Measurements from ENCODE around the gene ACSM2A. TPM values are rescaled to one million over a fixed set of nuclear protein-coding genes. Genes with fewer than 3 reads are reported as not detected.
"Not testable (repeated sequence)": the region's sequence is repeated elsewhere in the genome, so short reads cannot be mapped to it uniquely, and the experiment has no call there.

The ACSM2A gene
- polyA plus RNA-seq, 3 donors from 2014 or later, result not detected

- no peak for DNase-seq
- H3K9me3 Mint-ChIP-seq, result peaks cover 0 to 2% (median 0%) of the 10 kb centered on the region in 6 donors
- no peak overlapping the region for H3K4me3 Mint-ChIP-seq
- H3K36me3 Mint-ChIP-seq, result no peaks in the 10 kb centered on the region
- no peak overlapping the region for H3K27ac Mint-ChIP-seq
- no peaks in the 10 kb centered on the region for H3K4me1 Mint-ChIP-seq
- peaks cover 0 to 4% (median 1%) of the 10 kb centered on the region in 3 donors for H3K27me3 Mint-ChIP-seq (ENCODE audit: low read depth in 3 of 3)
These were observed 20.4 kb upstream of the ACSM2A start for GRCh38 chr16:20430948-20431347.

GRCh38 chr16:20438950-20439349 lies 12.4 kb upstream of the ACSM2A start:
- not testable (repeated sequence) for H3K9me3 Mint-ChIP-seq; H3K27me3 Mint-ChIP-seq (ENCODE audit: low read depth in 3 of 3); H3K4me3 Mint-ChIP-seq; H3K4me1 Mint-ChIP-seq; H3K27ac Mint-ChIP-seq; H3K36me3 Mint-ChIP-seq; DNase-seq

GRCh38 chr16:20439820-20440231 lies 11.5 kb upstream of the ACSM2A start:
- not testable (repeated sequence) for H3K27me3 Mint-ChIP-seq (ENCODE audit: low read depth in 3 of 3); H3K36me3 Mint-ChIP-seq; H3K4me3 Mint-ChIP-seq; H3K27ac Mint-ChIP-seq; H3K9me3 Mint-ChIP-seq; H3K4me1 Mint-ChIP-seq; DNase-seq

GRCh38 chr16:20440731-20441130 lies 10.6 kb upstream of the ACSM2A start:
- H3K36me3 Mint-ChIP-seq; DNase-seq; H3K27ac Mint-ChIP-seq; H3K4me1 Mint-ChIP-seq; H3K9me3 Mint-ChIP-seq; H3K4me3 Mint-ChIP-seq; H3K27me3 Mint-ChIP-seq (ENCODE audit: low read depth in 3 of 3): not testable (repeated sequence)

- Mint-ChIP-seq H3K4me3 (no peak overlapping the region), H3K9me3 (no peaks in the 10 kb centered on the region), H3K4me1 (no peaks in the 10 kb centered on the region), H3K27ac (no peak overlapping the region), H3K36me3 (no peaks in the 10 kb centered on the region), H3K27me3 (ENCODE audit: low read depth in 3 of 3) (no peaks in the 10 kb centered on the region)
- DNase-seq, result no peak
These were observed 10.1 kb upstream of the ACSM2A start for GRCh38 chr16:20441191-20441590.

- not testable (repeated sequence) for H3K4me3 Mint-ChIP-seq; H3K36me3 Mint-ChIP-seq; H3K9me3 Mint-ChIP-seq; DNase-seq; H3K27me3 Mint-ChIP-seq (ENCODE audit: low read depth in 3 of 3); H3K27ac Mint-ChIP-seq; H3K4me1 Mint-ChIP-seq
These were observed 9.5 kb upstream of the ACSM2A start for GRCh38 chr16:20441859-20442258.

GRCh38 chr16:20446652-20447393 lies 4.5 kb upstream of the ACSM2A start:
- H3K4me3 Mint-ChIP-seq, result not testable (repeated sequence)

GRCh38 chr16:20453633-20454032 lies 2.3 kb downstream of the ACSM2A start:
- H3K27ac Mint-ChIP-seq; H3K9me3 Mint-ChIP-seq; DNase-seq; H3K36me3 Mint-ChIP-seq; H3K4me3 Mint-ChIP-seq; H3K4me1 Mint-ChIP-seq; H3K27me3 Mint-ChIP-seq (ENCODE audit: low read depth in 3 of 3): not testable (repeated sequence)

More at GRCh38 chr16:20446652-20447393, 4.5 kb upstream of the ACSM2A start:
- not testable (repeated sequence) for DNase-seq; H3K36me3 Mint-ChIP-seq; H3K4me1 Mint-ChIP-seq; H3K27me3 Mint-ChIP-seq (ENCODE audit: low read depth in 3 of 3); H3K27ac Mint-ChIP-seq; H3K9me3 Mint-ChIP-seq

- H3K4me1 Mint-ChIP-seq; H3K27ac Mint-ChIP-seq; H3K9me3 Mint-ChIP-seq; H3K27me3 Mint-ChIP-seq (ENCODE audit: low read depth in 3 of 3); H3K36me3 Mint-ChIP-seq; DNase-seq; H3K4me3 Mint-ChIP-seq: not testable (repeated sequence)
These were observed 7.9 kb downstream of the ACSM2A start for GRCh38 chr16:20459227-20459626.

- H3K9me3 Mint-ChIP-seq; H3K27me3 Mint-ChIP-seq (ENCODE audit: low read depth in 3 of 3); H3K4me1 Mint-ChIP-seq; DNase-seq; H3K36me3 Mint-ChIP-seq; H3K4me3 Mint-ChIP-seq; H3K27ac Mint-ChIP-seq: not testable (repeated sequence)
These were observed 9.0 kb downstream of the ACSM2A start for GRCh38 chr16:20460313-20460712.

- H3K9me3 Mint-ChIP-seq; H3K4me1 Mint-ChIP-seq; H3K27me3 Mint-ChIP-seq (ENCODE audit: low read depth in 3 of 3); DNase-seq; H3K4me3 Mint-ChIP-seq; H3K36me3 Mint-ChIP-seq; H3K27ac Mint-ChIP-seq: not testable (repeated sequence)
These were observed 17.6 kb downstream of the ACSM2A start for GRCh38 chr16:20468954-20469353.

GRCh38 chr16:20469930-20470329 lies 18.6 kb downstream of the ACSM2A start:
- H3K4me1 Mint-ChIP-seq; H3K9me3 Mint-ChIP-seq; DNase-seq; H3K36me3 Mint-ChIP-seq; H3K27me3 Mint-ChIP-seq (ENCODE audit: low read depth in 3 of 3); H3K27ac Mint-ChIP-seq; H3K4me3 Mint-ChIP-seq: not testable (repeated sequence)

- not testable (repeated sequence) for H3K27me3 Mint-ChIP-seq (ENCODE audit: low read depth in 3 of 3); DNase-seq; H3K9me3 Mint-ChIP-seq; H3K27ac Mint-ChIP-seq; H3K36me3 Mint-ChIP-seq; H3K4me3 Mint-ChIP-seq; H3K4me1 Mint-ChIP-seq
These were observed 19.4 kb downstream of the ACSM2A start for GRCh38 chr16:20470732-20471131.

GRCh38 chr16:20477188-20477744 lies 25.9 kb downstream of the ACSM2A start:
- not testable (repeated sequence) for H3K4me1 Mint-ChIP-seq; H3K27me3 Mint-ChIP-seq (ENCODE audit: low read depth in 3 of 3); H3K36me3 Mint-ChIP-seq; DNase-seq; H3K4me3 Mint-ChIP-seq; H3K27ac Mint-ChIP-seq; H3K9me3 Mint-ChIP-seq

GRCh38 chr16:20483989-20484388 lies 32.7 kb downstream of the ACSM2A start:
- H3K4me3 Mint-ChIP-seq; H3K27me3 Mint-ChIP-seq (ENCODE audit: low read depth in 3 of 3); H3K9me3 Mint-ChIP-seq; H3K36me3 Mint-ChIP-seq; H3K27ac Mint-ChIP-seq; DNase-seq; H3K4me1 Mint-ChIP-seq: not testable (repeated sequence)
